ENCODE measurements around the gene EIF5. TPM values are rescaled to one million over a fixed set of nuclear protein-coding genes. Genes with fewer than 3 reads are reported as not detected.

Gene EIF5
- total RNA-seq, 2 donors from 2014 or later: 267 to 339 TPM

DNA sequence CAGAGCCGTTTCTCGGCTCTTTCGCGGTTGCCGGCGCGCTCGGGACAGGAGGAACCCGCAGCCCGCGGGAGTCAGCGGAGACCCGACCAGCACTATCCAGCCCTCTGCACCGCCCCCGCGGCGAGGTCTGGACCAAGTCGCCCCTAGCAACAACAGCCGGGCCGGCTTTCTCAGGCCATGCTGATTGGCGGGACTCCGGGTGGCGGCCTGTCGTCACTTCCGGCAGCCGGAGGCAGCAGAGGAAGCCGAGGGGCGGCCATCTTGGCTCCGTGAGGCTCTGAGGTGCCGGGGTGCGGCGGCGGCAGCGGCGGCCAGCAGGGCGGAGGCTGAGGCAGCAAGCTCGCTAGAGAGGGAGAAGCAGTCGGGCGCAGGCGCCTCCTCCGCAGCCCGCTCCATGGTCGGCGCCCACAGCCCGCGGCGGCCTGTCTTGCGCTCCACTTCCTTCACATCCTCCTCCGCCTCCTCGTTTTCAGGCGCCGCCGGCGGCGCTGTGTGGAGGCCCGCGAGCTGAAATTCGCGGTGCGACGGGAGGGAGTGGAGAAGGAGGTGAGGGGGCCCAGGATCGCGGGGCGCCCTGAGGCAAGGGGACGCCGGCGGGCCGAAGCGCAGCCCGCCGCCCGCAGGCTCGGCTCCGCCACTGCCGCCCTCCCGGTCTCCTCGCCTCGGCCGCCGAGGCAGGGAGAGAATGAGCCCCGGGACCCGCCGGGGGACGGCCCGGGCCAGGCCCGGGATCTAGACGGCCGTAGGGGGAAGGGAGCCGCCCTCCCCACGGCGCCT lies 51.3 kb downstream of the EIF5 start, which contains the start of gene MARK3:
TSS of gene MARK3 (plus strand) at position 264 of the 777 bp plus-strand sequence. CDS start 615 bp downstream, outside the sequence.
- TF ChIP-seq, protein P1, sequence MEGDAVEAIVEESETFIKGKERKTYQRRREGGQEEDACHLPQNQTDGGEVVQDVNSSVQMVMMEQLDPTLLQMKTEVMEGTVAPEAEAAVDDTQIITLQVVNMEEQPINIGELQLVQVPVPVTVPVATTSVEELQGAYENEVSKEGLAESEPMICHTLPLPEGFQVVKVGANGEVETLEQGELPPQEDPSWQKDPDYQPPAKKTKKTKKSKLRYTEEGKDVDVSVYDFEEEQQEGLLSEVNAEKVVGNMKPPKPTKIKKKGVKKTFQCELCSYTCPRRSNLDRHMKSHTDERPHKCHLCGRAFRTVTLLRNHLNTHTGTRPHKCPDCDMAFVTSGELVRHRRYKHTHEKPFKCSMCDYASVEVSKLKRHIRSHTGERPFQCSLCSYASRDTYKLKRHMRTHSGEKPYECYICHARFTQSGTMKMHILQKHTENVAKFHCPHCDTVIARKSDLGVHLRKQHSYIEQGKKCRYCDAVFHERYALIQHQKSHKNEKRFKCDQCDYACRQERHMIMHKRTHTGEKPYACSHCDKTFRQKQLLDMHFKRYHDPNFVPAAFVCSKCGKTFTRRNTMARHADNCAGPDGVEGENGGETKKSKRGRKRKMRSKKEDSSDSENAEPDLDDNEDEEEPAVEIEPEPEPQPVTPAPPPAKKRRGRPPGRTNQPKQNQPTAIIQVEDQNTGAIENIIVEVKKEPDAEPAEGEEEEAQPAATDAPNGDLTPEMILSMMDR (conservative IDR thresholded peaks at IDR 0.05): peak; percentile 55
- Histone ChIP-seq H3K36me3 (ENCODE audit: control insufficient read depth, insufficient read depth, low read length) (peaks cover 6% of the 10 kb centered on the region), H3K27me3 (ENCODE audit: control insufficient read depth, insufficient read depth, low read length, poor library complexity, severe bottlenecking) (peaks cover 8% of the 10 kb centered on the region), H3K9ac (ENCODE audit: extremely low read depth, low read length, poor library complexity, severe bottlenecking) (peak within 1 kb of the TSS; percentile 86), H3K4me1 (ENCODE audit: control insufficient read depth, insufficient read depth, low read length) (peaks cover 3% of the 10 kb centered on the region), H3K4me3 (ENCODE audit: low read length) (peak within 1 kb of the TSS; percentile 88), H3K27ac (ENCODE audit: low read depth, low read length) (peak within 1 kb of the TSS; percentile 93), H3K9me3 (ENCODE audit: control insufficient read depth, low read length) (no peaks in the 10 kb centered on the region)
- Mint-ChIP-seq H3K9me3 (no peaks in the 10 kb centered on the region), H3K27ac (peak within 1 kb of the TSS; percentile 96), H3K4me1 (peaks cover 17% of the 10 kb centered on the region), H3K4me3 (peak within 1 kb of the TSS; percentile 96), H3K27me3 (ENCODE audit: insufficient read depth) (peaks cover 20% of the 10 kb centered on the region), H3K36me3 (ENCODE audit: low read depth) (peaks cover 11% of the 10 kb centered on the region)
- DNase-seq: peak; percentile 99
- WGBS, 2 experiments (ENCODE audit: insufficient coverage in 1 of 2, insufficient read length in 1 of 2): 0% methylated on average over 4 to 91 of the region's 91 CpGs

DNA sequence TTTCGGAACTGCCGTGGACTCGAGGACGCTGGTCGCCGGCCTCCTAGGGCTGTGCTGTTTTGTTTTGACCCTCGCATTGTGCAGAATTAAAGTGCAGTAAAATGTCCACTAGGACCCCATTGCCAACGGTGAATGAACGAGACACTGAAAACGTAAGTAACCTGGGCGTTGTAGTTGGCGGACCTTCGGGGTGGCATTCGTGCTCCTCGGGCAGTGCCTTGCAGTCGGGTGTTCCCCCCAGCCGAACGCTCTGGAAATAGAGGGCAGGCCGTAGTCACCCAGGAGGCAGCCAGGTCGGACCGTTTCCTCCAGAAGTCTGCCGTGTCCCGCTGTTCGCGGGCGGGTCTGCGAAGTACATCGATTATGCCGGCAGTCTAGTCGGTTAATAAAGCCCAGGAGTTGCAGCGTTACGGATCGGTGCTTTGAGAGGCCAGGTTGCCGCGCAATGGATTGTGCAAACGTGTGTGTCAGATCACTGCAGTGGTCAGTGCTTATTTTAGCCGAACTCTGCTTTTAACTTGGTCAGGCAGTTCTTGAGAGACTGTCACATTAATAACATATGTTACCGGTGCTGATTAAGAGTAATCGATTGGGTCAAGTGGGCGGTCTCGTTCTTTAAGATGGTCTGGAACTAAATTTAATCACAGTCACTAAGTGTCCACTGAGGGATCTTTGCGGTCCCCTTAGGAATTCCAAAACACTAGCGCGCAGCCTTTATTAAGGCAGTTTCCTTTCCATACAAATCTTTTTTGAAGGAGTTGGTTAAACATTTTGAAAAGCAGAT lies 52.1 kb downstream of the EIF5 start:
- H3K4me1 Mint-ChIP-seq: peaks cover 19% of the 10 kb centered on the region
- no peaks in the 10 kb centered on the region for H3K9me3 ChIP-seq (ENCODE audit: control insufficient read depth, low read length)
- DNase-seq: no peak
- H3K4me1 ChIP-seq (ENCODE audit: control insufficient read depth, insufficient read depth, low read length): peaks cover 3% of the 10 kb centered on the region
- peak overlapping the region; percentile 88 for H3K4me3 ChIP-seq (ENCODE audit: low read length)
- WGBS, 2 experiments (ENCODE audit: insufficient coverage in 1 of 2, insufficient read length in 1 of 2): 1 to 2% methylated on average over 38 to 44 of the region's 44 CpGs
- H3K36me3 Mint-ChIP-seq (ENCODE audit: low read depth): peaks cover 11% of the 10 kb centered on the region
- H3K27me3 Mint-ChIP-seq (ENCODE audit: insufficient read depth): peaks cover 20% of the 10 kb centered on the region
- H3K27ac Mint-ChIP-seq: peak overlapping the region; percentile 96
- peak overlapping the region; percentile 96 for H3K4me3 Mint-ChIP-seq
- H3K27me3 ChIP-seq (ENCODE audit: control insufficient read depth, insufficient read depth, low read length, poor library complexity, severe bottlenecking): peaks cover 8% of the 10 kb centered on the region
- peaks cover 6% of the 10 kb centered on the region for H3K36me3 ChIP-seq (ENCODE audit: control insufficient read depth, insufficient read depth, low read length)
- no peaks in the 10 kb centered on the region for H3K9me3 Mint-ChIP-seq
- TF ChIP-seq, protein P1 (conservative IDR thresholded peaks at IDR 0.05): no peak
- H3K9ac ChIP-seq (ENCODE audit: extremely low read depth, low read length, poor library complexity, severe bottlenecking): peak overlapping the region; percentile 86
- peak overlapping the region; percentile 93 for H3K27ac ChIP-seq (ENCODE audit: low read depth, low read length)

DNA sequence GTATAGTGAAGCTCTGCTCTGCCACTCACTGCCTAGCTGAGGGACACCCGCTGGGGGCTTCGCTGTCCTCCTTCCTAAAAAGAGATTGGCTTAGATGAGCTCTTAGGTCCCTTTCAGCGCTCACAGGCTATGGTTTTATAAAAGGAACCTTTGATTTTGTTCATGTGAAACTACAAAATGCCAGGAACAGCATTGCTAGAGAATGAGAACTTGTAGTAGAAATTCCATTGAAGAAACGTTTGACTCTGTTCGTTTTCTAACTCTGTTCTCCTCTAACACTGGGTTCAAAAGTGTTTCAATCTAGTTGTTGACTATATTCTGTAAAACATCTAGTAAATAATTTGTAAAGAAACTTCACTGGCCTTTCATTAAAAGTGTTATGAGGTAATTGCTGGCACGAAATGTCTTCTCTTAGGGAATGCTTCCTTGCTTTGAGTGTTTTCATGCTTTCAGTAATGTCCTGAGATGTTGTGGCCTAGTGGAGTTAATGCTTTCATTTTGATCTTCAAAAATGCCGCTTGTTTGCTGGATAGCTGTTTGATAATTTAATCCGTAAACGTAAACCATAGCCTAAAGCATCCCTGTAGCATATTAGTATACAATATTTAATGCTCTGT lies 52.8 kb downstream of the EIF5 start:
- peaks cover 19% of the 10 kb centered on the region for H3K4me1 Mint-ChIP-seq
- peaks cover 11% of the 10 kb centered on the region for H3K36me3 Mint-ChIP-seq (ENCODE audit: low read depth)
- peak overlapping the region; percentile 86 for H3K9ac ChIP-seq (ENCODE audit: extremely low read depth, low read length, poor library complexity, severe bottlenecking)
- H3K27ac Mint-ChIP-seq: no peak overlapping the region
- H3K9me3 ChIP-seq (ENCODE audit: control insufficient read depth, low read length): no peaks in the 10 kb centered on the region
- peaks cover 3% of the 10 kb centered on the region for H3K4me1 ChIP-seq (ENCODE audit: control insufficient read depth, insufficient read depth, low read length)
- H3K9me3 Mint-ChIP-seq: no peaks in the 10 kb centered on the region
- TF ChIP-seq, protein P1 (conservative IDR thresholded peaks at IDR 0.05): no peak
- peaks cover 8% of the 10 kb centered on the region for H3K27me3 ChIP-seq (ENCODE audit: control insufficient read depth, insufficient read depth, low read length, poor library complexity, severe bottlenecking)
- peak overlapping the region; percentile 96 for H3K4me3 Mint-ChIP-seq
- H3K27me3 Mint-ChIP-seq (ENCODE audit: insufficient read depth): peaks cover 17% of the 10 kb centered on the region
- DNase-seq: no peak
- WGBS, 2 experiments (ENCODE audit: insufficient coverage in 1 of 2, insufficient read length in 1 of 2): 22 to 37% methylated on average over 4 to 9 of the region's 9 CpGs
- H3K36me3 ChIP-seq (ENCODE audit: control insufficient read depth, insufficient read depth, low read length): peaks cover 6% of the 10 kb centered on the region
- peak overlapping the region; percentile 88 for H3K4me3 ChIP-seq (ENCODE audit: low read length)
- no peak overlapping the region for H3K27ac ChIP-seq (ENCODE audit: low read depth, low read length)

All from endodermal cell (in vitro differentiated cells).